Subcutaneous adipose tissue (tissue), 4 donors: ENCODE data around the gene KCNQ4. TPM values are rescaled to one million over a fixed set of nuclear protein-coding genes. Genes with fewer than 3 reads are reported as not detected.

ENCODE experiments used
- CTCF ChIP-seq: fragments of 450-650 bp; IDR thresholded peaks from one replicate; pipeline ENCODE4 v1.5.1; 2016; ENCODE audit warnings: low read depth, mild to moderate bottlenecking, control low read depth, antibody characterized with exemption, moderate library complexity
- total RNA-seq, 4 donors: library from RNA; depleted of rRNA; stranded (reverse); fragments of >200 nt; gene quantifications; one replicate each; pipeline ENCODE4 v1.1.0, GENCODE V29; 2016

KCNQ4 gene
- total RNA-seq, 4 donors from 2014 or later, result 0.34 to 1.1 (median 0.49) TPM; not detected in 1

GRCh38 chr1:40808002-40808401 lies 24.4 kb downstream of the KCNQ4 start:
- no peak for TF ChIP-seq CTCF

GRCh38 chr1:40808444-40808843 lies 24.9 kb downstream of the KCNQ4 start:
- no peak for TF ChIP-seq CTCF

- TF ChIP-seq CTCF, result no peak
Measured at GRCh38 chr1:40808909-40809308, 25.3 kb downstream of the KCNQ4 start.

- TF ChIP-seq CTCF, result no peak
Measured at GRCh38 chr1:40810927-40811326, 27.3 kb downstream of the KCNQ4 start.

- TF ChIP-seq CTCF, result no peak
Measured at GRCh38 chr1:40815420-40815819, 31.8 kb downstream of the KCNQ4 start.

GRCh38 chr1:40817791-40818263 lies 34.2 kb downstream of the KCNQ4 start:
- TF ChIP-seq CTCF, result no peak

GRCh38 chr1:40818264-40818961 lies 34.8 kb downstream of the KCNQ4 start:
- TF ChIP-seq CTCF, result no peak
